ENCODE measurements around the gene DLG3.

DNA sequence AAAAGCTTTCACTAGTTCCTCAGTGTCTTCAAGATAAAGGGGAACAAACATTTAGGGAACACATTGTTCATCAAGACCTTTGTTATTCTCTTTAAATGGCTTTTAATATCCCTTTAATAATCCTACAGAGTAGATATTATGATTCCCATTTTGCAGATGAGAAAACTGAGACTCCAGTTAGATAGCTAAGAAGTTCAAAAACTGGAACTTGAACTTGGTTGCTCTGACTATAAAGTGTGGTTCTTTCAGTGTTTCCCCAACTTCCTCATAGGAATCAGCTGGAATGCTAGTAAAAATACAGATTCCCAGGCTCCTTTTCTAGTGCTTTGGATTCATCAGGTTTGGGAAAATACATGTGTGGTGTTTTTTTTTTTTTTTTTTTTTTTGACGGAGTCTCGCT lies 37.7 kb downstream of the DLG3 start:
- TF ChIP-seq, protein P1, sequence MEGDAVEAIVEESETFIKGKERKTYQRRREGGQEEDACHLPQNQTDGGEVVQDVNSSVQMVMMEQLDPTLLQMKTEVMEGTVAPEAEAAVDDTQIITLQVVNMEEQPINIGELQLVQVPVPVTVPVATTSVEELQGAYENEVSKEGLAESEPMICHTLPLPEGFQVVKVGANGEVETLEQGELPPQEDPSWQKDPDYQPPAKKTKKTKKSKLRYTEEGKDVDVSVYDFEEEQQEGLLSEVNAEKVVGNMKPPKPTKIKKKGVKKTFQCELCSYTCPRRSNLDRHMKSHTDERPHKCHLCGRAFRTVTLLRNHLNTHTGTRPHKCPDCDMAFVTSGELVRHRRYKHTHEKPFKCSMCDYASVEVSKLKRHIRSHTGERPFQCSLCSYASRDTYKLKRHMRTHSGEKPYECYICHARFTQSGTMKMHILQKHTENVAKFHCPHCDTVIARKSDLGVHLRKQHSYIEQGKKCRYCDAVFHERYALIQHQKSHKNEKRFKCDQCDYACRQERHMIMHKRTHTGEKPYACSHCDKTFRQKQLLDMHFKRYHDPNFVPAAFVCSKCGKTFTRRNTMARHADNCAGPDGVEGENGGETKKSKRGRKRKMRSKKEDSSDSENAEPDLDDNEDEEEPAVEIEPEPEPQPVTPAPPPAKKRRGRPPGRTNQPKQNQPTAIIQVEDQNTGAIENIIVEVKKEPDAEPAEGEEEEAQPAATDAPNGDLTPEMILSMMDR (IDR thresholded peaks at IDR 0.05), result no peak
- no peak for TF ChIP-seq POLR2A (IDR thresholded peaks at IDR 0.05)
- TF ChIP-seq POLR2AphosphoS5 (IDR thresholded peaks at IDR 0.05), result no peak
